ENCODE results near the gene TPGS1. TPM values are rescaled to one million over a fixed set of nuclear protein-coding genes. Genes with fewer than 3 reads are reported as not detected.

TPGS1 gene
- total and polyA plus RNA-seq, 8 donors: 1.2 to 65.5 (median 25.0) TPM

DNA sequence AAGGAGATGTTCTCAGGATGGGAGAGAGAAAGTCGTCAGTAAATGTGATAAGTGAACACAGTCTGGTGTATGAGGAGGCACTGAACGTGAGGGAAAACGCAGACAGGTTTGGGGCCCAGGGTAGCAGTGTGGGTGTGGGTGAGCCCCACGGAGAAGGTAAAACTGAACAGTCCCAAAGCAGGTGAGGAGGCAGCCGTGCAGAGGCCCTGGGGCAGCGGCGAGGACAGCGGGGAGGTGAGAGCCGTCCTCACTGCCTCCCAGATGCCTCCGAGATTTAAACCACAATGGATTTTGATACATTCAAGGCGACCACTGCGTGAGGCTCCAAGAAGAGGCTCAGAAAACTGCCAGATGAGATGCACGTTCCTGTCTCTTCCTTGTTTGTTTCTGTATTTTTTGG is 31.9 kb upstream of the TPGS1 start:
- Histone ChIP-seq H3K36me3 (no peaks in the 10 kb centered on the region), H3K4me3 (no peak overlapping the region), H3K27me3 (peaks cover 0 to 22% (median 3%) of the 10 kb centered on the region in 3 donors), H3K9me3 (no peaks in the 10 kb centered on the region), H3K27ac (no peak overlapping the region), H3K4me1 (peaks cover 4 to 7% (median 6%) of the 10 kb centered on the region in 4 donors)
- 71 to 85% (median 83%) methylated on average over 13 of the region's 13 CpGs for WGBS, 5 donors
- DNase-seq: no peak
- TF ChIP-seq EP300 (IDR thresholded peaks at IDR 0.05) (no peak), POLR2A (IDR thresholded peaks at IDR 0.05) (no peak), CTCF (IDR thresholded peaks at IDR 0.05) (no peak), POLR2AphosphoS5 (IDR thresholded peaks at IDR 0.05) (no peak)
- intact Hi-C loops (cut with DNase I; ENCODE audit: low total_unique reads): loop anchor here (10.0 kb wide), 1 partner anchor 81 kb away; no protein-coding TSS in a partner anchor

- no peak for DNase-seq
- H3K9me3 ChIP-seq: no peaks in the 10 kb centered on the region
- peaks cover 4 to 7% (median 6%) of the 10 kb centered on the region in 4 donors for H3K4me1 ChIP-seq
- 65 to 80% (median 71%) methylated on average over 26 of the region's 26 CpGs for WGBS, 5 donors
- intact Hi-C loops (cut with DNase I; ENCODE audit: low total_unique reads): loop anchor here (10.0 kb wide), 1 partner anchor 84 kb away; no protein-coding TSS in a partner anchor
- TF ChIP-seq POLR2AphosphoS5 (IDR thresholded peaks at IDR 0.05): no peak
- TF ChIP-seq POLR2A (IDR thresholded peaks at IDR 0.05): no peak
- TF ChIP-seq CTCF (IDR thresholded peaks at IDR 0.05): no peak
- TF ChIP-seq EP300 (IDR thresholded peaks at IDR 0.05): no peak
- no peak overlapping the region for H3K27ac ChIP-seq
- H3K36me3 ChIP-seq: no peaks in the 10 kb centered on the region
- H3K4me3 ChIP-seq: no peak overlapping the region
- peaks cover 0 to 23% (median 3%) of the 10 kb centered on the region in 3 donors for H3K27me3 ChIP-seq
Measured at GRCh38 chr19:478236-478903, 28.9 kb upstream of the TPGS1 start.

GRCh38 chr19:478976-479375 is 28.3 kb upstream of the TPGS1 start:
- WGBS, 5 donors: 59 to 68% (median 63%) methylated on average over 14 of the region's 14 CpGs
- intact Hi-C loops (cut with DNase I; ENCODE audit: low total_unique reads): loop anchor here (10.0 kb wide), 1 partner anchor 84 kb away; no protein-coding TSS in a partner anchor

More at GRCh38 chr19:478976-479375, 28.3 kb upstream of the TPGS1 start:
- peaks cover 0 to 26% (median 3%) of the 10 kb centered on the region in 3 donors for H3K27me3 ChIP-seq
- no peaks in the 10 kb centered on the region for H3K36me3 ChIP-seq
- H3K9me3 ChIP-seq: no peaks in the 10 kb centered on the region
- H3K4me1 ChIP-seq: peaks cover 4 to 7% (median 6%) of the 10 kb centered on the region in 4 donors
- H3K27ac ChIP-seq: no peak overlapping the region
- DNase-seq: no peak
- no peak overlapping the region for H3K4me3 ChIP-seq
- TF ChIP-seq CTCF (IDR thresholded peaks at IDR 0.05) (no peak), EP300 (IDR thresholded peaks at IDR 0.05) (no peak), POLR2A (IDR thresholded peaks at IDR 0.05) (no peak), POLR2AphosphoS5 (IDR thresholded peaks at IDR 0.05) (no peak)
